Measurements from ENCODE around the gene YBX3.

- TF ChIP-seq, protein P1, sequence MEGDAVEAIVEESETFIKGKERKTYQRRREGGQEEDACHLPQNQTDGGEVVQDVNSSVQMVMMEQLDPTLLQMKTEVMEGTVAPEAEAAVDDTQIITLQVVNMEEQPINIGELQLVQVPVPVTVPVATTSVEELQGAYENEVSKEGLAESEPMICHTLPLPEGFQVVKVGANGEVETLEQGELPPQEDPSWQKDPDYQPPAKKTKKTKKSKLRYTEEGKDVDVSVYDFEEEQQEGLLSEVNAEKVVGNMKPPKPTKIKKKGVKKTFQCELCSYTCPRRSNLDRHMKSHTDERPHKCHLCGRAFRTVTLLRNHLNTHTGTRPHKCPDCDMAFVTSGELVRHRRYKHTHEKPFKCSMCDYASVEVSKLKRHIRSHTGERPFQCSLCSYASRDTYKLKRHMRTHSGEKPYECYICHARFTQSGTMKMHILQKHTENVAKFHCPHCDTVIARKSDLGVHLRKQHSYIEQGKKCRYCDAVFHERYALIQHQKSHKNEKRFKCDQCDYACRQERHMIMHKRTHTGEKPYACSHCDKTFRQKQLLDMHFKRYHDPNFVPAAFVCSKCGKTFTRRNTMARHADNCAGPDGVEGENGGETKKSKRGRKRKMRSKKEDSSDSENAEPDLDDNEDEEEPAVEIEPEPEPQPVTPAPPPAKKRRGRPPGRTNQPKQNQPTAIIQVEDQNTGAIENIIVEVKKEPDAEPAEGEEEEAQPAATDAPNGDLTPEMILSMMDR (IDR thresholded peaks at IDR 0.05; ENCODE audit: low read depth, low read length, poor library complexity, severe bottlenecking) = no peak
- no peak for TF ChIP-seq EZH2phosphoT487 (IDR thresholded peaks at IDR 0.05; ENCODE audit: borderline replicate concordance, low read length)
Measured at GRCh38 chr12:10740182-10740581, 17.1 kb upstream of the YBX3 start.

Data from DOHH2 (cell line).